Gastrocnemius medialis (tissue), 4 donors: Measurements from ENCODE around the gene TM4SF5. TPM values are rescaled to one million over a fixed set of nuclear protein-coding genes. Genes with fewer than 3 reads are reported as not detected.

Experiments
- ATAC-seq, 2 donors: fragments of 150-250 bp; one replicate each; pipeline ENCODE4 v1.9.1; 2016
- DNase-seq, 2 donors: peaks; one replicate each; pipeline ENCODE4 v3.0.0-alpha.2; 2019
- H3K27ac ChIP-seq, 4 donors: fragments of 200-600 bp; sonication (generic); 1 replicate in 1 of 4; 2 replicates in 3 of 4; pipeline ENCODE4 v1.5.1; 2016 to 2018; ENCODE audit warnings: mild to moderate bottlenecking in 2 of 4, moderate library complexity in 1 of 4
- H3K27me3 ChIP-seq, 3 donors: fragments of 200-600 bp; sonication (generic) in 2 of 3; 1 replicate in 1 of 3; 2 replicates in 2 of 3; pipeline versions ENCODE4 v1.5.1 to v1.6.0; 2016 to 2019; ENCODE audit warnings: mild to moderate bottlenecking in 1 of 3, moderate library complexity in 1 of 3
- H3K36me3 ChIP-seq, 2 donors: fragments of 200-600 bp; sonication (generic) in 1 of 2; one replicate each; pipeline ENCODE4 v1.5.1; 2017 to 2018
- H3K4me1 ChIP-seq, 2 donors: fragments of 200-600 bp; sonication (generic) in 1 of 2; one replicate each; pipeline ENCODE4 v1.5.1; 2016 to 2017; ENCODE audit warnings: mild to moderate bottlenecking in 2 of 2
- H3K4me3 ChIP-seq, 4 donors: fragments of 200-600 bp; sonication (generic) in 3 of 4; 1 replicate in 1 of 4; 2 replicates in 3 of 4; pipeline ENCODE4 v1.5.1; 2016 to 2019; ENCODE audit warnings: mild to moderate bottlenecking in 2 of 4
- H3K9me3 ChIP-seq, 3 donors: fragments of 200-600 bp; sonication (generic) in 2 of 3; 1 replicate in 1 of 3; 2 replicates in 2 of 3; pipeline ENCODE4 v1.5.1; 2016 to 2019
- CTCF ChIP-seq, 5 experiments: fragments of 450-650 bp in 3 of 5; fragments of 200-600 bp in 2 of 5; sonication (generic) in 2 of 5; IDR thresholded peaks in 4 of 5; conservative IDR thresholded peaks in 1 of 5; 1 replicate in 4 of 5; 2 replicates in 1 of 5; pipeline ENCODE4 v1.5.1; 2016 to 2019; ENCODE audit warnings: antibody characterized with exemption in 5 of 5, mild to moderate bottlenecking in 3 of 5, moderate library complexity in 3 of 5
- POLR2A ChIP-seq, 2 donors: fragments of 450-650 bp; IDR thresholded peaks; one replicate each; pipeline ENCODE4 v1.6.1; 2017; ENCODE audit warnings: antibody characterized with exemption in 2 of 2, mild to moderate bottlenecking in 2 of 2, moderate library complexity in 2 of 2
- in situ Hi-C, 4 donors: fragments of 200-750 bp; cut with MboI; loops; one replicate each; pipeline versions ENCODE4 v1.15.0 to v1.8.0; 2017; ENCODE audit warnings: low sequenced_read_pairs in 4 of 4
- intact Hi-C: fragments of 100-400 bp; cut with DNase I; formaldehyde crosslinking; loops from one replicate; pipeline ENCODE4 v1.15.1; 2023; ENCODE audit warnings: low total_unique reads
- total RNA-seq, 4 donors: library from RNA; depleted of rRNA; stranded (reverse); fragments of >200 nt; gene quantifications; one replicate each; pipeline versions ENCODE4 v1.1.0 to v1.2.3, GENCODE V29; 2016

Gene TM4SF5
- total RNA-seq, 4 donors from 2014 or later = 0.64 TPM; not detected in 3

GRCh38 chr17:4796552-4796920 is 24.9 kb downstream of the TM4SF5 start:
- Histone ChIP-seq H3K27me3 (no peaks in the 10 kb centered on the region), H3K27ac (peak overlapping the region; percentile 86 to 95 (median 90)), H3K36me3 (peaks cover 0 to 25% of the 10 kb centered on the region in 2 donors), H3K4me1 (peaks cover 6 to 11% of the 10 kb centered on the region in 2 donors), H3K4me3 (peak overlapping the region; percentile 68 to 96 (median 80)), H3K9me3 (no peaks in the 10 kb centered on the region)
- in situ Hi-C loops (loop anchor here in 2 of 4 donors (25.0 kb wide), 1 partner anchor 91 kb away; the partner anchor contains the start of gene C17orf107 (in 2 of the 2)), intact Hi-C loops (loop anchor here (2.0 to 10.0 kb wide), 2 partner anchors 200 to 222 kb away; partner anchors contain the start of genes INCA1 and KIF1C)
- DNase-seq (no peak), ATAC-seq (peak; percentile 26 to 29)
- TF ChIP-seq CTCF (IDR thresholded peaks at IDR 0.05 in 4 of 5, conservative IDR thresholded peaks at IDR 0.05 in 1 of 5) (no peak), POLR2A (IDR thresholded peaks at IDR 0.05) (no peak)

- in situ Hi-C loops (no loop called here), intact Hi-C loops (no loop called here)
- TF ChIP-seq POLR2A (IDR thresholded peaks at IDR 0.05) (no peak), CTCF (IDR thresholded peaks at IDR 0.05 in 4 of 5, conservative IDR thresholded peaks at IDR 0.05 in 1 of 5) (no peak)
- Histone ChIP-seq H3K27me3 (no peaks in the 10 kb centered on the region), H3K9me3 (no peaks in the 10 kb centered on the region), H3K27ac (no peak overlapping the region), H3K4me3 (no peak overlapping the region), H3K4me1 (peaks cover 6 to 10% of the 10 kb centered on the region in 2 donors), H3K36me3 (peaks cover 0 to 25% of the 10 kb centered on the region in 2 donors)
- ATAC-seq = no peak
- no peak for DNase-seq
These were observed 28.9 kb downstream of the TM4SF5 start for GRCh38 chr17:4800462-4801196.

- intact Hi-C loops (no loop called here), in situ Hi-C loops (no loop called here)
- H3K27me3 ChIP-seq = no peaks in the 10 kb centered on the region
- no peak for ATAC-seq
- H3K27ac ChIP-seq = no peak within 1 kb of the TSS
- H3K36me3 ChIP-seq = peaks cover 0 to 24% of the 10 kb centered on the region in 2 donors
- no peak within 1 kb of the TSS for H3K4me3 ChIP-seq
- TF ChIP-seq POLR2A (IDR thresholded peaks at IDR 0.05) (no peak), CTCF (IDR thresholded peaks at IDR 0.05 in 4 of 5, conservative IDR thresholded peaks at IDR 0.05 in 1 of 5) (no peak)
- no peak for DNase-seq
- no peaks in the 10 kb centered on the region for H3K9me3 ChIP-seq
- peaks cover 0 to 7% of the 10 kb centered on the region in 2 donors for H3K4me1 ChIP-seq
These were observed 30.5 kb downstream of the TM4SF5 start, which contains the start of gene C17orf114 for GRCh38 chr17:4802228-4802627. Gene C17orf114, minus strand, starts transcription at chr17:4802328.

- no peak for TF ChIP-seq CTCF (IDR thresholded peaks at IDR 0.05 in 4 of 5, conservative IDR thresholded peaks at IDR 0.05 in 1 of 5)
- no peak for TF ChIP-seq POLR2A (IDR thresholded peaks at IDR 0.05)
- Histone ChIP-seq H3K27ac (peak overlapping the region in 3 of 4 donors; percentile 73 to 81 (median 80)), H3K27me3 (no peaks in the 10 kb centered on the region), H3K9me3 (no peaks in the 10 kb centered on the region), H3K4me1 (peaks cover 9 to 23% of the 10 kb centered on the region in 2 donors), H3K4me3 (peak overlapping the region; percentile 76 to 97 (median 81)), H3K36me3 (no peaks in the 10 kb centered on the region)
- DNase-seq (no peak), ATAC-seq (no peak)
- in situ Hi-C loops = no loop called here
- intact Hi-C loops = loop anchor here (5.0 kb wide), 1 partner anchor 94 kb away; the partner anchor contains the start of gene ARRB2
These were observed 34.7 kb downstream of the TM4SF5 start for GRCh38 chr17:4806456-4806776.
